ENCODE results near the gene KCTD15. TPM values are rescaled to one million over a fixed set of nuclear protein-coding genes. Genes with fewer than 3 reads are reported as not detected.

KCTD15 gene
- 11.0 TPM for total RNA-seq
- long read RNA-seq, partial matches to known transcripts = 10 of 19 reads
- long read RNA-seq, other reads (novel, unspliced or antisense) = 8 of 19 reads

GRCh38 chr19:33796164-33796875, at the start of gene KCTD15:
KCTD15 (plus strand) TSS chr19:33796870; CDS start chr19:33800455, 3,585 bp downstream.
- ATAC-seq (ENCODE audit: poor library complexity) = peak; percentile 19
- DNase-seq = peak; percentile 71
- intact Hi-C loops (cut with DNase I) = loop anchor here (10.0 kb wide), 1 partner anchor 108 kb away; no protein-coding TSS in a partner anchor

- no peak for ATAC-seq (ENCODE audit: poor library complexity)
- no peak for DNase-seq
- intact Hi-C loops (cut with DNase I) = no loop called here
These were observed 49.4 kb upstream of the KCTD15 start for GRCh38 chr19:33747273-33747672.

GRCh38 chr19:33748231-33748630, 48.4 kb upstream of the KCTD15 start:
- DNase-seq (no peak), ATAC-seq (ENCODE audit: poor library complexity) (no peak)
- intact Hi-C loops (cut with DNase I) = no loop called here

GRCh38 chr19:33749016-33749415, 47.7 kb upstream of the KCTD15 start:
- DNase-seq (no peak), ATAC-seq (ENCODE audit: poor library complexity) (no peak)
- intact Hi-C loops (cut with DNase I) = no loop called here

- ATAC-seq (ENCODE audit: poor library complexity) (no peak), DNase-seq (no peak)
- intact Hi-C loops (cut with DNase I) = no loop called here
These were observed 47.0 kb upstream of the KCTD15 start for GRCh38 chr19:33749619-33750175.

- DNase-seq (no peak), ATAC-seq (ENCODE audit: poor library complexity) (no peak)
- intact Hi-C loops (cut with DNase I) = no loop called here
These were observed 45.9 kb upstream of the KCTD15 start for GRCh38 chr19:33750587-33751435.

GRCh38 chr19:33751436-33751770, 45.3 kb upstream of the KCTD15 start:
- ATAC-seq (ENCODE audit: poor library complexity) (no peak), DNase-seq (no peak)
- intact Hi-C loops (cut with DNase I) = no loop called here

GRCh38 chr19:33752018-33752800, 44.5 kb upstream of the KCTD15 start:
- ATAC-seq (ENCODE audit: poor library complexity) (no peak), DNase-seq (no peak)
- intact Hi-C loops (cut with DNase I) = no loop called here

GRCh38 chr19:33752945-33753344, 43.7 kb upstream of the KCTD15 start:
- DNase-seq (no peak), ATAC-seq (ENCODE audit: poor library complexity) (no peak)
- intact Hi-C loops (cut with DNase I) = no loop called here

- ATAC-seq (ENCODE audit: poor library complexity) = no peak
- intact Hi-C loops (cut with DNase I) = no loop called here
- no peak for DNase-seq
These were observed 42.3 kb upstream of the KCTD15 start for GRCh38 chr19:33754361-33754760.

GRCh38 chr19:33755099-33756035, 41.3 kb upstream of the KCTD15 start:
- intact Hi-C loops (cut with DNase I) = no loop called here
- ATAC-seq (ENCODE audit: poor library complexity) (no peak), DNase-seq (no peak)

- ATAC-seq (ENCODE audit: poor library complexity) = no peak
- DNase-seq = no peak
- intact Hi-C loops (cut with DNase I) = no loop called here
These were observed 40.5 kb upstream of the KCTD15 start for GRCh38 chr19:33756177-33756576.

- ATAC-seq (ENCODE audit: poor library complexity) (peak; percentile 46), DNase-seq (no peak)
- intact Hi-C loops (cut with DNase I) = no loop called here
These were observed 38.1 kb upstream of the KCTD15 start for GRCh38 chr19:33758541-33759013.

GRCh38 chr19:33759356-33759755, 37.3 kb upstream of the KCTD15 start:
- DNase-seq (no peak), ATAC-seq (ENCODE audit: poor library complexity) (no peak)
- intact Hi-C loops (cut with DNase I) = no loop called here

GRCh38 chr19:33763633-33764371, 32.9 kb upstream of the KCTD15 start:
- ATAC-seq (ENCODE audit: poor library complexity) (peak; percentile 72), DNase-seq (no peak)
- intact Hi-C loops (cut with DNase I) = loop anchor here (5.0 to 10.0 kb wide), 2 partner anchors 347 to 529 kb away; no protein-coding TSS in a partner anchor

GRCh38 chr19:33766623-33767022, 30.0 kb upstream of the KCTD15 start:
- no peak for ATAC-seq (ENCODE audit: poor library complexity)
- intact Hi-C loops (cut with DNase I) = loop anchor here (10.0 kb wide), 1 partner anchor 532 kb away; no protein-coding TSS in a partner anchor

GRCh38 chr19:33767898-33768413, 28.7 kb upstream of the KCTD15 start:
- no peak for ATAC-seq (ENCODE audit: poor library complexity)
- no peak for DNase-seq
- intact Hi-C loops (cut with DNase I) = loop anchor here (10.0 kb wide), 1 partner anchor 533 kb away; no protein-coding TSS in a partner anchor

More at GRCh38 chr19:33766623-33767022, 30.0 kb upstream of the KCTD15 start:
- no peak for DNase-seq
